OCI-LY7 (cell line): Measurements from ENCODE around the gene CST6. TPM values are rescaled to one million over a fixed set of nuclear protein-coding genes. Genes with fewer than 3 reads are reported as not detected.
"Not testable (repeated sequence)": the region's sequence is repeated elsewhere in the genome, so short reads cannot be mapped to it uniquely, and the experiment has no call there.

Experiments
- BruUV-seq: library from RNA; stranded (reverse); fragments of 400-500 nt; replicated peaks from 2 replicates; lab custom pipeline; 2021; lab: Mats Ljungman, UMichigan
- CTCF ChIA-PET: fragments of 300-600 bp; sonication (Branson Sonifier 250); formaldehyde crosslinking; loops from one replicate; lab custom pipeline; 2022; ENCODE audit warnings: antibody characterized with exemption; ENCODE audit not compliant: unreplicated experiment; lab: Charles Lee
- POLR2A ChIA-PET: fragments of 300-600 bp; sonication (Branson Sonifier 250); formaldehyde crosslinking; loops from one replicate; lab custom pipeline; 2022; ENCODE audit warnings: antibody characterized with exemption; lab: Charles Lee
- DNase-seq: peaks from one replicate; pipeline ENCODE4 v3.0.0-alpha.2; 2015; ENCODE audit warnings: low spot score
- H2AFZ ChIP-seq: fragments of 200-600 bp; sonication (generic), shearing (Covaris generic); 2 replicates; pipeline ENCODE4 v1.6.1; 2014; ENCODE audit warnings: mild to moderate bottlenecking, antibody characterized with exemption, low read length, moderate library complexity
- H3K27ac ChIP-seq: fragments of 200-600 bp; sonication (generic); 2 replicates; pipeline ENCODE4 v1.5.1; 2014; ENCODE audit warnings: mixed run types, low read depth, mild to moderate bottlenecking, moderate library complexity, low read length, inconsistent platforms; ENCODE audit not compliant: poor library complexity, severe bottlenecking
- H3K36me3 ChIP-seq: fragments of 200-600 bp; sonication (generic); 2 replicates; pipeline ENCODE4 v1.6.1; 2014; ENCODE audit warnings: mild to moderate bottlenecking, antibody characterized with exemption, low read length, moderate library complexity, mixed read lengths; ENCODE audit not compliant: insufficient read depth
- H3K4me1 ChIP-seq: fragments of 200-600 bp; sonication (generic); 2 replicates; pipeline ENCODE4 v1.5.1; 2014; ENCODE audit warnings: mild to moderate bottlenecking, low read length; ENCODE audit not compliant: insufficient read depth, poor library complexity, severe bottlenecking
- H3K4me2 ChIP-seq: fragments of 200-600 bp; sonication (generic); 2 replicates; pipeline ENCODE4 v1.6.1; 2014; ENCODE audit warnings: mild to moderate bottlenecking, low read length
- H3K4me3 ChIP-seq: fragments of 200-600 bp; sonication (generic); 2 replicates; pipeline ENCODE4 v1.5.1; 2014; ENCODE audit warnings: mild to moderate bottlenecking, low read depth, low read length; ENCODE audit not compliant: poor library complexity, severe bottlenecking
- H3K79me2 ChIP-seq: fragments of 200-600 bp; sonication (generic); 2 replicates; pipeline ENCODE4 v1.6.1; 2016; ENCODE audit warnings: low read depth, mild to moderate bottlenecking, low read length, moderate library complexity, mixed read lengths; ENCODE audit not compliant: insufficient read depth
- H3K9me2 ChIP-seq: fragments of 200-600 bp; sonication (generic); 2 replicates; pipeline ENCODE4 v1.6.1; 2016; ENCODE audit warnings: mild to moderate bottlenecking, low read length, mixed read lengths; ENCODE audit not compliant: insufficient read depth
- H3K9me3 ChIP-seq: fragments of 200-600 bp; sonication (generic); 2 replicates; pipeline ENCODE4 v1.6.1; 2014; ENCODE audit warnings: mild to moderate bottlenecking, mixed run types, low read length, mixed read lengths
- H4K20me1 ChIP-seq: fragments of 200-600 bp; sonication (generic); 2 replicates; pipeline ENCODE4 v1.6.1; 2014; ENCODE audit warnings: mild to moderate bottlenecking, antibody characterized with exemption, low read length, moderate library complexity, mixed read lengths; ENCODE audit not compliant: insufficient read depth
- CTCF ChIP-seq: fragments of 200-600 bp; sonication (generic); conservative IDR thresholded peaks from 2 replicates; pipeline ENCODE4 v1.5.1; 2014; ENCODE audit warnings: mild to moderate bottlenecking, antibody characterized with exemption, low read length, moderate library complexity, mixed read lengths
- EZH2phosphoT487 ChIP-seq: fragments of 200-600 bp; sonication (generic); IDR thresholded peaks from 2 replicates; pipeline ENCODE4 v1.6.1; 2018; ENCODE audit warnings: low read depth, borderline replicate concordance, mild to moderate bottlenecking, mixed run types, antibody characterized with exemption, low read length, moderate library complexity, mixed read lengths
- intact Hi-C: fragments of 100-400 bp; cut with micrococcal nuclease; formaldehyde crosslinking; loops from one replicate; pipeline ENCODE4 v1.10.0; 2022; ENCODE audit not compliant: unreplicated experiment
- total RNA-seq, 2 experiments: library from RNA; depleted of rRNA in 1 of 2; stranded (reverse); fragments of >200 nt in 1 of 2; shearing (Covaris generic) in 1 of 2; gene quantifications; 2 replicates each; pipeline ENCODE4 v1.2.3, GENCODE V29; 2014 to 2022

CST6 gene
- total RNA-seq, 2 experiments from 2014 or later, result not detected

- BruUV-seq, result no TSS peak
Measured at GRCh38 chr11:66022401-66023185, 10.8 kb downstream of the CST6 start.

DNA sequence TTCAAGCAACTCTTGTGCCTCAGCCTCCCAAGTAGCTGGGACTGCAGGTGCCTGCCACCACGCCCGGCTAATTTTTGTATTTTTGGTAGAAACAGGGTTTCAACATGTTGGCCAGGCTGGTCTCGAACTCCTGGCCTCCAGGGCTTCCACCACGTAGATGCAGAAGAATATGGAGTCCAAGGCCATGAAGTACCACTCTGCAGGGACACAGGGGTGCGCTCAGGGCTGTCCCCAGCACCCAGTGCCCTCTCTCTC lies 11.3 kb downstream of the CST6 start:
- H3K79me2 ChIP-seq, H3K9me2 ChIP-seq, H2AFZ ChIP-seq, DNase-seq, intact Hi-C loops, H3K9me3 ChIP-seq, H3K27ac ChIP-seq, POLR2A ChIA-PET, H4K20me1 ChIP-seq, H3K36me3 ChIP-seq, BruUV-seq, H3K4me2 ChIP-seq, H3K4me1 ChIP-seq, H3K4me3 ChIP-seq: not testable (repeated sequence)
- CTCF ChIA-PET, result interaction anchor here (1.3 to 1.4 kb wide), 2 partner anchors 21 to 22 kb away, joined by 3 to 5 read pairs; partner anchors contain the start of gene BANF1

More at GRCh38 chr11:66022401-66023185, 10.8 kb downstream of the CST6 start:
- CTCF ChIA-PET, result interaction anchor here (1.3 to 1.4 kb wide), 2 partner anchors 20 to 23 kb away, joined by 3 to 5 read pairs; partner anchors contain the start of gene BANF1
- POLR2A ChIA-PET, result no interaction called here
- H3K4me1 ChIP-seq, result no peaks in the 10 kb centered on the region
- no peaks in the 10 kb centered on the region for H3K36me3 ChIP-seq
- H3K9me3 ChIP-seq, result no peaks in the 10 kb centered on the region
- peak; percentile 53 for DNase-seq
- H2AFZ ChIP-seq, result no peak overlapping the region
- no peak overlapping the region for H3K27ac ChIP-seq
- H3K4me2 ChIP-seq, result no peak overlapping the region
- intact Hi-C loops, result no loop called here
- no peaks in the 10 kb centered on the region for H4K20me1 ChIP-seq
- TF ChIP-seq EZH2phosphoT487 (no peak), CTCF (peak; percentile 86)
- H3K79me2 ChIP-seq, result no peaks in the 10 kb centered on the region
- H3K9me2 ChIP-seq, result no peaks in the 10 kb centered on the region
- no peak overlapping the region for H3K4me3 ChIP-seq

DNA sequence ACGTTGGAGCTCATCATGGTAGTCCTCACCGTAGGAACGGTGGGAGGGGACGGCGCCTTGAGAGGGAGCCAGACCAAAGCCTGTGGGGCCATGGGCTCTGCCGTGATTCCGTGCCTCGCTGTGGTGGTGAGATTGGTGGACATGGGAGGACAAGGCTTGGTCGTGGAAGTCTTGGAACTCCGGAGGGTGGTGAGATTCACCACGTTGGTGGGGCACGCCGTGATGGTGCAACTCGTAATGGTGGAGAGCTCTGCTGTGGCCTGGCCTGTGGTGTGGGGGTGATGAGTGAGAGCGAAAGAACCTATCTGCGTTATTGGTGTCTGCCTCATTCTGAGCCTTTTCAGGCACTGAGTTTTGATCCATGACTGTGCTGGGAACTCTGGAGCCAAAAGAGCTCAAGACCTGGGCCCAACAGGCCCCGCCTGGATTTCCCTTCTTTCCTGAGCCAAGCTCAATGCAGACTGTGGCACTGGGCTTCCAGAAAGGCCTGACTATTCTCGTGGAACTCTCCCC lies 14.3 kb downstream of the CST6 start, which contains the start of gene CATSPER1:
Gene CATSPER1 (minus strand): TSS at position 463 of the 513 bp plus-strand sequence. CDS start 100 bp downstream, at position 363.
- intact Hi-C loops, result no loop called here
- no peak within 1 kb of the TSS for H3K4me3 ChIP-seq
- no peaks in the 10 kb centered on the region for H3K9me2 ChIP-seq
- no peak for DNase-seq
- H3K36me3 ChIP-seq, result no peaks in the 10 kb centered on the region
- H3K4me2 ChIP-seq, result no peak within 1 kb of the TSS
- H2AFZ ChIP-seq, result no peak within 1 kb of the TSS
- no TSS peak for BruUV-seq
- H4K20me1 ChIP-seq, result no peaks in the 10 kb centered on the region
- ChIA-PET POLR2A (interaction anchor here (0.6 kb wide), 1 partner anchor 105 kb away, joined by 3 read pairs; no protein-coding TSS in a partner anchor), CTCF (interaction anchor here (0.7 kb wide), 1 partner anchor 10 kb away, joined by 3 read pairs; no protein-coding TSS in a partner anchor)
- H3K4me1 ChIP-seq, result no peaks in the 10 kb centered on the region
- no peak within 1 kb of the TSS for H3K27ac ChIP-seq
- H3K79me2 ChIP-seq, result no peaks in the 10 kb centered on the region
- H3K9me3 ChIP-seq, result no peaks in the 10 kb centered on the region
- TF ChIP-seq CTCF (no peak), EZH2phosphoT487 (no peak)
